Measurements from ENCODE around the gene GABRA5. TPM values are rescaled to one million over a fixed set of nuclear protein-coding genes. Genes with fewer than 3 reads are reported as not detected.

The GABRA5 gene
- total and polyA plus RNA-seq, 9 donors, result 0.33 TPM; not detected in 8

GRCh38 chr15:26945046-26945445, 78.2 kb downstream of the GABRA5 start:
- H3K9me3 ChIP-seq, result no peaks in the 10 kb centered on the region
- H3K27me3 ChIP-seq, result no peaks in the 10 kb centered on the region
- no peaks in the 10 kb centered on the region for H3K36me3 ChIP-seq
- intact Hi-C loops (cut with DNase I), result loop anchor here in 1 of 4 donors (10.0 kb wide), 1 partner anchor 60 kb away; no protein-coding TSS in a partner anchor
- no peak for DNase-seq
- WGBS, 3 donors, result 83 to 91% (median 84%) methylated on average over 13 of the region's 13 CpGs
- TF ChIP-seq POLR2A (IDR thresholded peaks at IDR 0.05) (no peak), EP300 (IDR thresholded peaks at IDR 0.05) (no peak)
- TF ChIP-seq, protein P1, sequence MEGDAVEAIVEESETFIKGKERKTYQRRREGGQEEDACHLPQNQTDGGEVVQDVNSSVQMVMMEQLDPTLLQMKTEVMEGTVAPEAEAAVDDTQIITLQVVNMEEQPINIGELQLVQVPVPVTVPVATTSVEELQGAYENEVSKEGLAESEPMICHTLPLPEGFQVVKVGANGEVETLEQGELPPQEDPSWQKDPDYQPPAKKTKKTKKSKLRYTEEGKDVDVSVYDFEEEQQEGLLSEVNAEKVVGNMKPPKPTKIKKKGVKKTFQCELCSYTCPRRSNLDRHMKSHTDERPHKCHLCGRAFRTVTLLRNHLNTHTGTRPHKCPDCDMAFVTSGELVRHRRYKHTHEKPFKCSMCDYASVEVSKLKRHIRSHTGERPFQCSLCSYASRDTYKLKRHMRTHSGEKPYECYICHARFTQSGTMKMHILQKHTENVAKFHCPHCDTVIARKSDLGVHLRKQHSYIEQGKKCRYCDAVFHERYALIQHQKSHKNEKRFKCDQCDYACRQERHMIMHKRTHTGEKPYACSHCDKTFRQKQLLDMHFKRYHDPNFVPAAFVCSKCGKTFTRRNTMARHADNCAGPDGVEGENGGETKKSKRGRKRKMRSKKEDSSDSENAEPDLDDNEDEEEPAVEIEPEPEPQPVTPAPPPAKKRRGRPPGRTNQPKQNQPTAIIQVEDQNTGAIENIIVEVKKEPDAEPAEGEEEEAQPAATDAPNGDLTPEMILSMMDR (IDR thresholded peaks at IDR 0.05), result no peak
- no peak overlapping the region for H3K4me3 ChIP-seq
- H3K4me1 ChIP-seq (ENCODE audit: insufficient read depth), result no peaks in the 10 kb centered on the region
- H3K27ac ChIP-seq, result no peak overlapping the region

DNA sequence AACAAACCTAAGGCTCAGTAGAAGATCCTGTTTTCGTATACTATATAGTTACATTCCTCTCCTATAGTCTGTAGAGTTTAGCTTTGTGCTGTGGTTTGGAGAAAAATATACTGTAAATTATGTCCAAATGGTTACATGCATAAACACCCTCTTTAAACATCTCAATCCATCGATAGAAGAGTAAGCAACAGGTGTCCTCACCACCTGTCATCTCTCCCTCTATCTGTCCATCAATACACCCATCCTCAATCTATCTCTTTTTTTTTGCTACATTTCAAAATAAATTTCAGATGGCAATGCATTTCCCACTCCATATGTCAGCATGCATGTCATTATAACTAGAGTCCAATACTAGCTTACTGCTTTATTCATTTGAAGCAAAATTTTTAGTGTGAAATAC, 83.1 kb downstream of the GABRA5 start:
- no peaks in the 10 kb centered on the region for H3K36me3 ChIP-seq
- no peak for DNase-seq
- 62 to 85% (median 68%) methylated on average over 2 of the region's 2 CpGs for WGBS, 3 donors
- no peaks in the 10 kb centered on the region for H3K9me3 ChIP-seq
- no peak overlapping the region for H3K27ac ChIP-seq
- H3K27me3 ChIP-seq, result no peaks in the 10 kb centered on the region
- TF ChIP-seq, protein P1 (IDR thresholded peaks at IDR 0.05), result no peak
- TF ChIP-seq EP300 (IDR thresholded peaks at IDR 0.05) (no peak), POLR2A (IDR thresholded peaks at IDR 0.05) (no peak)
- no peaks in the 10 kb centered on the region for H3K4me1 ChIP-seq (ENCODE audit: insufficient read depth)
- no peak overlapping the region for H3K4me3 ChIP-seq
- intact Hi-C loops (cut with DNase I), result no loop called here

GRCh38 chr15:26954403-26954802, 87.5 kb downstream of the GABRA5 start:
- intact Hi-C loops (cut with DNase I), result no loop called here
- WGBS, 3 donors, result 54 to 60% (median 57%) methylated on average over 2 of the region's 2 CpGs
- Histone ChIP-seq H3K36me3 (no peaks in the 10 kb centered on the region), H3K4me1 (ENCODE audit: insufficient read depth) (no peaks in the 10 kb centered on the region), H3K27me3 (no peaks in the 10 kb centered on the region), H3K27ac (no peak overlapping the region), H3K4me3 (no peak overlapping the region), H3K9me3 (no peaks in the 10 kb centered on the region)
- DNase-seq, result no peak
- TF ChIP-seq EP300 (IDR thresholded peaks at IDR 0.05) (no peak), POLR2A (IDR thresholded peaks at IDR 0.05) (no peak)
- TF ChIP-seq, protein P1 (IDR thresholded peaks at IDR 0.05), result no peak

DNA sequence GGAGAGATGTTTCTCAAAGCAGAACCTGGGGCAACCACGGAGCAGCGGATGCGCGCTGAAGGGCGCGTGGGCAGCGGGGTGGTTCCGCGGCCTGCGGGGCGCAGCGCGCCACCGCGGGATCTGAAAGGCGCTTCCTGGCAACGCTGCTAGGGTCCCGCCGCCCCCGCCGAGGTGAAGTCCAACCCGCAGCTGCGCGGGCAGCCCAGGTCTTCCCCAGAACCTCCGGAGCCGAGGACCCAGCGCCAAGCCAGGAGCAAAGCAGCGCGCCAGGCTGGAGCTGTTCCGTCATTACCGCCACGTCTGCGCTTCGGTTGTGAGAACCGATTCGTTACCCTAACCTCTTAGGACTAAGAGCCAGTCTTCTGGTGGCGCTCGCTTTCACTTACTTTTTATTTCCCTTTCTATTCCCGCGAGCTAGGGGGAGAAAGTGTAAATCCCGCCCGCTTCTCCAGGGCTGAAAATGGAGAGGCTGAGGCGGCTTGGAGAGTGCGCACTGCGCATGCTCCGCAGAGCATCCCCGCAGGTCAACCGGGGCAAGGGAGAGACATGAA, 100.9 kb downstream of the GABRA5 start:
- no peak overlapping the region for H3K4me3 ChIP-seq
- intact Hi-C loops (cut with DNase I), result no loop called here
- no peaks in the 10 kb centered on the region for H3K27me3 ChIP-seq
- whole genome bisulfite sequencing, 3 donors, result 1 to 2% (median 2%) methylated on average over 48 of the region's 48 CpGs
- no peaks in the 10 kb centered on the region for H3K36me3 ChIP-seq
- no peak overlapping the region for H3K27ac ChIP-seq
- no peaks in the 10 kb centered on the region for H3K9me3 ChIP-seq
- DNase-seq, result no peak
- H3K4me1 ChIP-seq (ENCODE audit: insufficient read depth), result no peaks in the 10 kb centered on the region
- TF ChIP-seq, protein P1 (IDR thresholded peaks at IDR 0.05), result no peak
- TF ChIP-seq EP300 (IDR thresholded peaks at IDR 0.05), result no peak

Measured in ovary (tissue), 9 donors.